Loucy (cell line): ENCODE results near the gene ROBO1.

ENCODE experiments used
- H2AFZ ChIP-seq: fragments of 200-600 bp; sonication (generic); 2 replicates; pipeline ENCODE4 v1.6.0; 2016; ENCODE audit warnings: antibody characterized with exemption, mild to moderate bottlenecking, low read length, moderate library complexity
- H3F3A ChIP-seq: fragments of 200-600 bp; 2 replicates; pipeline ENCODE4 v1.6.0; 2016; ENCODE audit warnings: antibody characterized with exemption, low read depth, mild to moderate bottlenecking
- H3K27me3 ChIP-seq: fragments of 200-600 bp; sonication (generic); 2 replicates; pipeline ENCODE4 v1.6.1; 2014; ENCODE audit warnings: low read length, mild to moderate bottlenecking; ENCODE audit not compliant: insufficient read depth, poor library complexity, severe bottlenecking
- H3K36me3 ChIP-seq: fragments of 200-600 bp; sonication (generic); 2 replicates; pipeline ENCODE4 v1.6.1; 2016; ENCODE audit warnings: low read length; ENCODE audit not compliant: insufficient read depth
- H3K4me1 ChIP-seq: fragments of 200-600 bp; sonication (generic); 2 replicates; pipeline ENCODE4 v1.5.1; 2014; ENCODE audit warnings: low read length, mild to moderate bottlenecking; ENCODE audit not compliant: insufficient read depth, poor library complexity, severe bottlenecking
- H3K4me2 ChIP-seq: fragments of 200-600 bp; sonication (generic); 2 replicates; pipeline ENCODE4 v1.6.0; 2014; ENCODE audit warnings: antibody characterized with exemption, low read length, low read depth, mild to moderate bottlenecking; ENCODE audit not compliant: poor library complexity, severe bottlenecking
- H3K4me3 ChIP-seq: fragments of 200-600 bp; sonication (generic); 2 replicates; pipeline ENCODE4 v1.5.1; 2014; ENCODE audit warnings: low read length, mild to moderate bottlenecking, mixed read lengths; ENCODE audit not compliant: poor library complexity, severe bottlenecking
- H3K79me2 ChIP-seq: fragments of 200-600 bp; sonication (generic); 2 replicates; pipeline ENCODE4 v1.6.1; 2014; ENCODE audit warnings: low read length; ENCODE audit not compliant: insufficient read depth
- H3K9ac ChIP-seq: fragments of 200-600 bp; sonication (generic); 2 replicates; pipeline ENCODE4 v1.6.0; 2014; ENCODE audit warnings: mild to moderate bottlenecking, low read depth, low read length, moderate library complexity; ENCODE audit not compliant: poor library complexity, severe bottlenecking
- H3K9me2 ChIP-seq: fragments of 200-600 bp; sonication (generic); replicated peaks from 2 replicates; pipeline ENCODE4 v1.6.1; 2016; ENCODE audit warnings: low read depth, low read length, mixed read lengths
- H3K9me3 ChIP-seq: fragments of 200-600 bp; sonication (generic); 2 replicates; pipeline ENCODE4 v1.6.1; 2014; ENCODE audit warnings: mild to moderate bottlenecking, antibody characterized with exemption, low read length, low read depth; ENCODE audit not compliant: insufficient read depth
- H4K20me1 ChIP-seq: fragments of 200-600 bp; sonication (generic); 2 replicates; pipeline ENCODE4 v1.6.0; 2014; ENCODE audit warnings: antibody characterized with exemption, low read length, mild to moderate bottlenecking; ENCODE audit not compliant: insufficient read depth, poor library complexity, severe bottlenecking
- EZH2phosphoT487 ChIP-seq: fragments of 200-600 bp; IDR thresholded peaks from 2 replicates; pipeline ENCODE4 v1.6.1; 2018; ENCODE audit warnings: antibody characterized with exemption, mild to moderate bottlenecking, moderate library complexity, borderline replicate concordance
- TF ChIP-seq, protein P1 (sequence below): fragments of 200-600 bp; sonication (generic); conservative IDR thresholded peaks from 2 replicates; pipeline ENCODE4 v1.5.1; 2014; ENCODE audit warnings: mild to moderate bottlenecking, antibody characterized with exemption, low read length

ROBO1 gene

DNA sequence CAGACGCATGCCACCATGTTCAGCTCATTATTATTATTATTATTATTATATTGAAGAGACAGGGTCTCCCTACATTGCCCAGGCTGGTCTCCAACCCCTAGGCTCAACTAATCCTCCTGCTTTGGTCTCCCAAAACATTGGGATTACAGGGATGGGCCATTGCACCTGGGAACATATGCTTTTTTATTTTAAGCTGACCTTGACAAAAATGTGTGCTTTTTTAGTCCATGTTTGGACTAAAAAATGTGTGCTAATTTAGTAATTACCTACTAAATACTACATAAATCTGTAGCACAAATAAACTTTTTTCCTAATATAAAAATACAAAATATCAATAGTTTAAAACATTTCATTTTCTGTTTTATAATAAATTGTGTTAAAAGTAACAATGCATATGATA is 693.2 kb downstream of the ROBO1 start:
- Histone ChIP-seq H3K9me2 (no peaks in the 10 kb centered on the region), H3K36me3 (no peaks in the 10 kb centered on the region), H3F3A (no peaks in the 10 kb centered on the region), H3K4me2 (no peak overlapping the region), H2AFZ (no peak overlapping the region), H3K9me3 (no peaks in the 10 kb centered on the region), H3K27me3 (no peaks in the 10 kb centered on the region), H3K79me2 (no peaks in the 10 kb centered on the region), H3K4me1 (no peaks in the 10 kb centered on the region), H3K4me3 (no peak overlapping the region), H3K9ac (no peak overlapping the region), H4K20me1 (no peaks in the 10 kb centered on the region)
- no peak for TF ChIP-seq EZH2phosphoT487
- TF ChIP-seq, protein P1, sequence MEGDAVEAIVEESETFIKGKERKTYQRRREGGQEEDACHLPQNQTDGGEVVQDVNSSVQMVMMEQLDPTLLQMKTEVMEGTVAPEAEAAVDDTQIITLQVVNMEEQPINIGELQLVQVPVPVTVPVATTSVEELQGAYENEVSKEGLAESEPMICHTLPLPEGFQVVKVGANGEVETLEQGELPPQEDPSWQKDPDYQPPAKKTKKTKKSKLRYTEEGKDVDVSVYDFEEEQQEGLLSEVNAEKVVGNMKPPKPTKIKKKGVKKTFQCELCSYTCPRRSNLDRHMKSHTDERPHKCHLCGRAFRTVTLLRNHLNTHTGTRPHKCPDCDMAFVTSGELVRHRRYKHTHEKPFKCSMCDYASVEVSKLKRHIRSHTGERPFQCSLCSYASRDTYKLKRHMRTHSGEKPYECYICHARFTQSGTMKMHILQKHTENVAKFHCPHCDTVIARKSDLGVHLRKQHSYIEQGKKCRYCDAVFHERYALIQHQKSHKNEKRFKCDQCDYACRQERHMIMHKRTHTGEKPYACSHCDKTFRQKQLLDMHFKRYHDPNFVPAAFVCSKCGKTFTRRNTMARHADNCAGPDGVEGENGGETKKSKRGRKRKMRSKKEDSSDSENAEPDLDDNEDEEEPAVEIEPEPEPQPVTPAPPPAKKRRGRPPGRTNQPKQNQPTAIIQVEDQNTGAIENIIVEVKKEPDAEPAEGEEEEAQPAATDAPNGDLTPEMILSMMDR, result no peak

DNA sequence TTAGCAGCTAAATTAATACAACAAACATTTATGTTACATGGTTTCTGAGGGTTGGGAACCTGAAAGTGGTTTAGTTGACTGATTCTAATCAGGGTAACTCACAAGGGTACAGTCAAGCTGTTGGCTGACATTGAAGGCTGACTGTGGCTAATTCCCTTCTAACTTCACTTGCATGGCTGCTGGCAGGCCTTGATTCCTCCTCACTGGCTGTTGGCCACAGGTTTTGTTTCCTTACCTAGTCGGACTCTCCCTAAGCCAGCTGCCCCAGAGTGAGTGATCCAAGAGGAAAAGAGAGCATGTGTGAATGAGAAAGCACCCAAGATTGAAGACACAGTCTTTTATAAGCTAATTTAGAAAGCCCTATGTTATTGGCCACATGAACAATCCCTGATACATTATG is 700.1 kb downstream of the ROBO1 start:
- H3K9ac ChIP-seq, result no peak overlapping the region
- H3K4me3 ChIP-seq, result no peak overlapping the region
- H3K4me2 ChIP-seq, result no peak overlapping the region
- no peaks in the 10 kb centered on the region for H4K20me1 ChIP-seq
- no peaks in the 10 kb centered on the region for H3K9me3 ChIP-seq
- H3F3A ChIP-seq, result no peaks in the 10 kb centered on the region
- no peaks in the 10 kb centered on the region for H3K36me3 ChIP-seq
- H3K4me1 ChIP-seq, result no peaks in the 10 kb centered on the region
- TF ChIP-seq, protein P1, result no peak
- TF ChIP-seq EZH2phosphoT487, result no peak
- H3K9me2 ChIP-seq, result no peaks in the 10 kb centered on the region
- H3K79me2 ChIP-seq, result no peaks in the 10 kb centered on the region
- H3K27me3 ChIP-seq, result no peaks in the 10 kb centered on the region
- H2AFZ ChIP-seq, result no peak overlapping the region

DNA sequence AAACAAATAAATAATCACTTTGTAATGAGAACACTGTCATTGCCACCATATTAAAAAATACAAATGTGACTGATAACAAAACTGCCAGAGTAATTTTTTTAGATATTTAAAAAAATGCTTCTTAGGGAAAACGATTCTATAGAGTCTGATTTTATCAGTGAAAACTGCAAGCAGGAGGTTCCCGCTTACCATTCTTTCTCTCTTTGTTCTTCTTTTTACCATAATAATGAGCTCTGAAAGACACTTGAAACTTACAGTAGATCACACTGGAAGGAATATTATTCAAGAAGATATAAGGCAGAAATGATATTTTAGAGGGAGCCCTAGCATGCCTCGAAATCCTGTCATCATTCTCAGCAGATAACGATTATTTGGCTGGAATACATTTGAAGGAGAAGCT is 701.3 kb downstream of the ROBO1 start:
- Histone ChIP-seq H3F3A (no peaks in the 10 kb centered on the region), H3K9me3 (no peaks in the 10 kb centered on the region), H3K4me1 (no peaks in the 10 kb centered on the region), H3K9ac (no peak overlapping the region), H3K27me3 (no peaks in the 10 kb centered on the region), H4K20me1 (no peaks in the 10 kb centered on the region), H3K36me3 (no peaks in the 10 kb centered on the region), H3K4me2 (no peak overlapping the region), H2AFZ (no peak overlapping the region), H3K79me2 (no peaks in the 10 kb centered on the region), H3K4me3 (no peak overlapping the region), H3K9me2 (no peaks in the 10 kb centered on the region)
- TF ChIP-seq, protein P1, result no peak
